Stimulated activated CD8-positive, alpha-beta memory T cell treated with anti-CD3 and anti-CD28 coated beads, Interleukin-12 subunit alpha, Interleukin-12 subunit beta, amount 100 ng/mL, for 4 hours (primary cell): ENCODE results near the gene CFAP46.

Experiments
- DNase-seq: peaks from one replicate; pipeline ENCODE4 v3.0.0-alpha.2; 2020; ENCODE audit warnings: low read depth

The CFAP46 gene

DNA sequence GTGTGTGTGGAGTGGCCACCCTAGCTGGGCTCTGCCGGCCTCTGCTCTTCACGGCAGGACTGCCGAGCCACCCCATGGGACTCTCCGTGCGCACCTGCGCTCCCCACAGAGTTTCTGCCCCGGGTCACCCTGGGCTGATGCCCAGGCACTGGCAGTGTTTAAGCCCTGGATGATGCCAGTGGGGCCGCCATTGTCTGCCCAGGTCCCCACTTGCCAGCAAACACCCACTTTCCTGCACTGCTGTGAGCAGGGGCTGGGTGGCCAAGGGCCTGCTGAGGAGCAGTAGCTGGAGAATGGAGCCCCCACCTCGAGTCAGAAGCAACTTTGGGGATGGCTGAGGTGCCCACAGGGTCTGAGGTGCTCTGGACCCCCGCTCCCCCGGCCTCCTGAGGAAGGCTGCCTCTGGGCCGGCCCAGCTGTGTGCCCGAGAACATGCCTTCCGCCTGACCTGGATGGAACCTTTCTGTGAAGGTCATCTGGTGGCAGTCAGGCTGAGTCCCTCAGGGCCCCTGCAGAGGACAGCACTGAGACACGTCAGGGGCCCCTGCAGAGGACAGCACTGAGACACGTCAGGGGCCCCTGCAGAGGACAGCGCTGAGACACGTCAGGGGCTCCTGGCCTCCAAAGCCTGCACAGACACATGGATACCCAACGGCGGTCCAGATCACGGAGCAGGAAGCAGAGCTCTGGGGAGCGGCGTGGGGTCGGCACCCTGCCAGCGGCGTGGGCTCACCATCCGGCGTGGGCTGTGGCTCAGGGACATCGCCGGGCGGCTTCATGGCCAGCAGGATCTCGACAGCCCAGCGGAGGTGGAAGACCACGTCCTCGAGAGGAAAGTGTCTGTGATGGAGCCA, 62.0 kb downstream of the CFAP46 start:
- no peak for DNase-seq

DNA sequence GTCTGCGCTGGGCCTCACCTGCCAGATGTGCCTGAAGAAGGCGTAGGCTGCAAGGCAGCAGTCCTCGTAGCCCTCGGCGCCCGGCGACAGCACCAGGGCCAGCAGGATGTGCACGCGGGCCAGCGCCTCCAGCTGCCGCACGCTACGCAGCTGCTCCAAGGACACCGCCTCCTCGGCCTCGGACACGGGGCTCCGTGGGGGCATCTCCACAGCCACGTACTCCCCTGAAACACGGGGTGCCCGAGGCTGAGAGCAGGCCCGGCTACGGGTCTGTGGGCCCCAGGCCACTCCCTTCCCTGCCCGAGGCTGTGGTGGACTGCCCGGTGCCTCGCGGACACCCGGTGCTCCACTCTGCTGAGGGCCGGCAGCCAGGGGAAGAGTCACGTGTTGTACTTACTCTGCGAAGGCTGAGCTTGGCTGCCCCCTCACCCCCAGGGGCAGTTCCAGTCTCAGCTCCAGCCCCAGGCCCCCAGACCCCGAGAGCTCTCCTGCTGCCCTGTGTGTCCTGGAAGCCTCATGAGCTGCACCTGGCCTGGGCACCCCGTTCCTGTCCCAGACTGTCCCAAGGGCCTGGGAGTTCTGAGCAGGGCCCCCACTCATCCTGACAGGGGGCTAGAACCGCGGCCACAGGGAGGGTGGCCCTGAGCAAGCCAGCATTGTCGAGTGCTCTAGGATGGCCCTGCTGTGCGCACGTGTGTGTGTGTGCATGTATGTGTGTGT, 62.8 kb downstream of the CFAP46 start:
- DNase-seq, result no peak

GRCh38 chr10:132878730-132879407, 63.5 kb downstream of the CFAP46 start:
- DNase-seq, result no peak

DNA sequence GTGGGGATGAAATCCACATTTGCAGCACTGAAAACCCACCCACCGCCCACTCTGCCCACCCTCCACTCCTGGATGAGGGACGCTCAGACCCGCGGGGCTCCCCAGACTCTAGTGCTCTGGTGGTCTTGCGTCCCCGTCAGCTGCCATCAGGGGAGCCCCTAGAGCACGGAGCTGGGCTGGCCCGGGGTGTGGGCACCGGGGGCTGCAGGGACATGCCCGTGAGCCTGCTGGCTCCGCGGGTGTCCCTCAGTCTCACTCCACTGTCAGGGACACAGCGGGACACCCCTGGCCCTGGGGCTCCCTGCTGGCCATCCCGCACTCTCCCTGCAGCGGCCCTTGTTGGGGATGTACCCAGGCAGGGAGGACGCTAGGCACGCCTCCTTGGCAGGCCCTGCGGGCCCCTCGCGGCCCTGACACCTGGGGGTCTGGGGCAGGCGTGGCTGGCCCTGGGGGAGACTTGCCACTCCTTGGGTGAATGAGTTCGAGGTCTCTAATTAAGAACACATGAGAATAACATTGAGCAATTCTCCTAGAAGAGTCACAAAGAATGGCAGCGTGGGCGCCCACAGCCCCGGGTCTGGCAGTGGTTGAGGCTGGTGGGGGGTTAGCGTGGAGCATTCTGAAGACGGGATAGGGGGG, 64.2 kb downstream of the CFAP46 start:
- no peak for DNase-seq

GRCh38 chr10:132877473-132877872, 64.9 kb downstream of the CFAP46 start:
- no peak for DNase-seq

DNA sequence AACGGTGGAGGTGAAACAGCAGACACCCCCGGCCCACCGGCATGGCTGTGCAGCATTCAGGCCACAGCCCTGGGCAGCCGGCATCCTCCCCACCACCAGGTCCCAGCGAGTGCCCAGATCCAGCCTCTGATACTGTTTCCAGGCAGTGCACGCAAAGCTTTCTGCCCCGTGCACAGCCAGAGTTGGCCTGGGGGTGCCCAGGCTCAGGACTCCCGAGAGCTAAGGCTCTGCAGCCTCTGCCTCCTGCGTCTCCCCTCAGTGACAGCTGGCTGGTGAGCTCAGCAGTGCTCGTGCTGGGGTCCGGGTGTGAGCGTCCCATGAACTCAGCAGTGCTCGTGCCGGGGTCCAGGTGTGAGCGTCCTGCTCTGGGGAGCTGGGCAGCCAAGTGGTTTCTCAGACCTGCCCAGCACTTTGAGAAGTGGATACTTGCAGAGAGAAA, 65.4 kb downstream of the CFAP46 start:
- no peak for DNase-seq

DNA sequence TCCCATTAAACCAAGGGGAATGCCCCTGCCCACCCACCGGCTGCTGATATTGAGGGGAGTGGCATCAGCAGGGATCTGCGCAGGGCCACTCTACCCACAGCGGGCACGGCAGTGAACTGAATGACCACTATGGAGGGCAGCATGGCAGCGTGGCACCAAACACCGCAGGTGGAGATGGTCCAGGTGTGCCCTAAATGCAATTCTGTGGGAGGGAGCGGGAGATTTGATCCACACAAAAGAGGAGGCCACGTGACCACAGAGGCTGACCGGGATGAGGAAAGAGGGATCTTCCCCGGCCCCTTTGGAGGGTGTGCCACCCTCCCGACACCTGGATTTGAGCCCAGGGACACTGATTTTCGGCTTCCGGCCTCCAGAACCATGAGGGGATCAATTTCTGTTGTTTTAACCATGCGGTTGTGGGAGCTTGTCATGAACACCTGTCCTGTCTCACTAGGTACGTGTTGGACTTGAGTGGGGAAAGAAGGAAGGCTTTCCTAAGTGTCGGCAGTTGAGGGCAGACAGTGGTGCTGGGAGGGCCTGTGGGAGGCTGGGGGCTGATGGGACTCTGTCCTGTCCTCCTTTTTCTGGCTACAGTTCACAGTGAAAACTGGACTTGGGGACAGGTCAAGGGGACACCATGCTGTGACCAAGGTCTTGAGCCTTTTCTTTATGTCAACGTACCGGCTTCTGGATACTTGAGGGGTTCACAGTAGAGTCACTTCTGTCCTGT, 66.1 kb downstream of the CFAP46 start:
- no peak for DNase-seq

DNA sequence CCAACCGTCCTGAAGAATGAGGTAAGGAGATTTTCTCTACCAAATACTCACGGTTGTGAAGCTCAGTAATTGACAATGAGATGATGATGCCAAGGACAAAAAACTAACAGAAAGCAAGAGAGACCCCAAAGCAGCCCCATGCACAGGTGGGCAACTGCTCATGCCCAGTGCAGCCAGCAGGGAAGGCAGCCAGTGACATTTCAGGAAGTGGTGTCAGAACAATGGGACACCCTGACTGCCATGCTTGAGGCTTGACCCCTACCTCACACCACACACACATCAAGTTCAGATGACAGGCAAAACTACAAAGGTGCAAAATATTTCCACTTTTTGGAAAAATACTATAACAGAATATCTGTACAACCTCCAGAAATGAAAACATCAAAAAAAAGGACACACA, 66.9 kb downstream of the CFAP46 start:
- DNase-seq, result no peak

DNA sequence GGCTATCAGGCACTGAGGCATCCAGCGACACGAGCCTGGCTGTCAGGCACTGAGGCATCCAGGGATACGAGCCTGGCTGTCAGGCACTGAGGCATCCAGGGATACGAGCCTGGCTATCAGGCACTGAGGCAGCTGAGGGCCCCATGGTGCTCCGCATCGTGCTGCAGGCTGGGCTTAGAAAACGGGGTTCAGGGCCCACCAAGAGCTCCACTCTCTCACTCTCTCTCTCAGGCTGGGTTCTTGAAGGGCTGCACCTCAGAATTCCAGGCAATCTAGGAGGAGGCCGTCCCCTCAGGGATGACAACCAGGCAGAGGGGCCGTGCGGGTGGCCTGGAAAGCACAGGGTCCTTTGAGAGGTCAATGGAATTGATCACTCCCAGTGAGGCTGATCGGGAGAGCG, 69.0 kb downstream of the CFAP46 start:
- DNase-seq, result no peak

DNA sequence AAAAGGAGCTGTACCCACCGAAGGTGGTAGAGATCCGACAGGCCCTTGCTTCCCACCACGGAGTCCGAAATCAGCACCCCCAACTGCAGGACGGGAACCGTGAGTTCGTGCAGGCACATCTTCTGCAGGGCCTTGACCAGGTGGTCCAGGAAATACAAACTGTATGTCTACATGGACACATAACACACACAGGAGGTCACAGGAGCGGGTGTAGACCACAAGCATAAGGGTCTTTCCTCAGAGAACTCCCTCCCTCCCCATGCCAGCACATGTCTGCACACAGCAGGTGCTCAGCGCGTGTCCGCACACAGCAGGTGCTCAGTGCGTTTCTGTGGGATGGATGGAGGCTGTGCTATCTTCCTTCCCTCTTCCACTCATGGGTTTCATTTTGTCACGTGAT, 69.7 kb downstream of the CFAP46 start:
- DNase-seq, result no peak

DNA sequence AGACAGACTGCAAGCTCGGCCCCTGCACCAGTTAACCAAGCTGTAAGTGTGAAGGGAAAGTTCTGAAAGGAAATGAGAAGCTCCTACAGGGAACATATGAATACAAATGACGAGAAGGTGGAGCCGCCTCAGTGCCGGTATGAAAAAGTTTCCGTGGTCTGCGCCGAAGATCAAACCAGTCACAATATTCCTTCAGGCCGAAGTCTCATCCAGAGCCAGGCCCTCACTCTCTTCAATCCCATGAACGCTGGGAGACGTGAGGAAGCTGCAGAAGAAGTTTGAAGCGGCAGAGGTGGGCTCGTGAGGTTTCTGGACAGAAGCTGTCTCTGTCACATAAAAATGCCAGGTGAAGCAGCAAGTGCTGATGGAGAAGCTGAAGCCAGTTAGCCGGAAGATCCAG, 71.9 kb downstream of the CFAP46 start:
- no peak for DNase-seq

- DNase-seq, result no peak
Measured at GRCh38 chr10:132869621-132870020, 72.7 kb downstream of the CFAP46 start.

DNA sequence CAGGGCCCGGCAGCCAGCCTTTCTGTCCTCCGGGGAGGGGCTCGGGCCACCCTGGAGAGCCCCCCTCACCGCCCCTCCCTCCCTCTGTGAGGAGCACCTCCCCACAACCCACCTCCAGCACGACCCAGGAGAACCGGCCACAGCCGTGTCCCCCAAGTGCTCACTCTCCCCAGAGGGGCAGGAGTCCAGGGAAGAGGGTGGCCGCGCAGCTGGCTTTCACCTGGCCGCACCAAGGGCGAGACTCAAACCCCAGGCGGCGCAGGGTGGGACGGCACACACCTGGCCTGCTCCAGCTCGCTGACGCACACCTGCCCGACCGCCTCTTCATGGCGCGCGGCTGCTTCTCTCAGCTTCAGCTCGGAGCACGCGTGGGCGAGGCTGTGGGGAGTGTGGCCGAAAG, 73.4 kb downstream of the CFAP46 start:
- no peak for DNase-seq

DNA sequence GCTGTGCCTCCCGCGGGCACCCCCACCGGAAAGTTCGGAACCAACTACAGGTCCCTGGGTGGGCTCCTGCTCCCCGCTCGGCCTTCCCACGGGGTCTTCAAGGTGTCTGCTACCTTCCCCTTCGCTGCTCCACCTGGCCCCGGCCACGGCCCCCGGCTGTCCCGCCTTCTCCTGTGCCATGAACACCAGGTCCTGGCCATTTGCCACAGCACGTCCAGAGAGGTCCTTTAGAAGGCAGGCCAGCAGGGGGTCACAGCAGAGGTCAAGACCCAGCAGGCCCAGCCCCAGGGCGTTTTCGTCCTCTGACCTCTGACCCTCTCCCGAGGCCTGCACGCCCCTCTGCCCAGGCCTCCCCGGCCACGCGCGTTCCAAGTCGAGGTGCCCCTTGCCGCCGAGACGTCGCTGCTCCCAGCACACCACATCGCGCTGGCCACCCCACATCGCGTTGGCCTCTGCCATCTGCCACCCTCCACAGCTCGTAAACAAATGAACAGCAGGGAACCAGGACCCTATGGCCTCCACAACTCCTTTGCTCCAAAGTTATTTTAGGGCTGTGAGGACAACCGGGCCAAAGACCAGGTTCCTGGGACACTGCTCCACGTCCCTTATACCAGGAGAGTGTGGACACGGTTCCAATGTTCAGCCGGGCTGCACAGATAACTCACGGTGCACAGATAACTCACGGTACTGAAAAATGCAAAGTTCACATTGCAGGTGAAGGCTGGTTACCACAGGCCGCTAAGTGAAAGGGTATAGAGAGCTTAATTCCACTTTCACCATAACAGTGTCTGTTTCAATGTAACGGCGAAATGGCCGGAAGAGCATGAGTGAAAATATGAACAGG, 74.3 kb downstream of the CFAP46 start:
- DNase-seq, result no peak

GRCh38 chr10:132866601-132867381, 75.6 kb downstream of the CFAP46 start:
- DNase-seq, result no peak

- no peak for DNase-seq
Measured at GRCh38 chr10:132865851-132866600, 76.3 kb downstream of the CFAP46 start.

DNA sequence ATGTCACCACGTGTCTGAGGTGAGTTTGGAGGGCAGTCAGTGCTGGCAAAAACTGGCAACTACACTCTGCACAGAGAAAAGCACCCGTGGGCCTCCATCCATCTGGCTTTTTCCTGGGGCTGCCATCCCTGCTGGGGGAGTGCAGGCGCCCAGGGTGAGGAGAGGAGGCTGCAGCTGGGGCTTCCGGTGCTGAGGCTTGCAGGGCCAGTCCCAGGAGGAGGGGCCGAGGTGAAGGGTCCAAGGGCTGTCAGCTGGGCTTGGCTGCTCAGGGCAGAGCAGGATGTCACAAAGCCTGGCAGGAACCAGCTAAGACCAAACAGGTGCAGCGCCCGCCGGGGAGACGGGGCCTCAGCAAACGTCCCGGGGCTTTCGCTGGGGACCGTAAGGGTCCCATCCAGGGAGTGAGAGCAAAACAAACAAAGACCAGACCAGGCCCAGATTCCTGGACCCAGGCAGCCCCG, 77.2 kb downstream of the CFAP46 start:
- DNase-seq, result no peak

- DNase-seq, result no peak
Measured at GRCh38 chr10:132862485-132863420, 79.6 kb downstream of the CFAP46 start.
